HCT116 (cell line): ENCODE measurements around the gene NFIL3. TPM values are rescaled to one million over a fixed set of nuclear protein-coding genes. Genes with fewer than 3 reads are reported as not detected.
A peak's percentile ranks its signal among the peaks of the same experiment; 100 is the strongest.

Source experiments
- ATAC-seq: fragments of 200-7000 bp; cut with Tn5 transposase; 2 replicates; pipeline ENCODE4 v1.9.1; 2020; ENCODE audit warnings: mild to moderate bottlenecking, moderate library complexity
- BruUV-seq: library from RNA; stranded (reverse); fragments of 400-500 nt; replicated peaks from 2 replicates; lab custom pipeline; 2021; lab: Mats Ljungman, UMichigan
- CTCF ChIA-PET: fragments of 300-600 bp; sonication (Branson Sonifier 250); formaldehyde crosslinking; loops from one replicate; lab custom pipeline; 2021; ENCODE audit warnings: antibody characterized with exemption; lab: Charles Lee
- POLR2A ChIA-PET: fragments of 300-600, 350-600 bp; sonication (Branson Sonifier 250); formaldehyde crosslinking; loops from one replicate; lab custom pipeline; 2021; ENCODE audit warnings: antibody characterized with exemption; lab: Charles Lee
- RAD21 ChIA-PET, 2 experiments: fragments of 300-600 bp; sonication (Branson Sonifier 250); formaldehyde crosslinking; loops; one replicate each; lab custom pipeline; 2023; ENCODE audit warnings: low total read pairs in 2 of 2; ENCODE audit not compliant: uncharacterized antibody in 2 of 2, unreplicated experiment in 2 of 2, low non-redundant PET in 1 of 2; lab: Charles Lee
- DNase-seq: peaks from one replicate; pipeline ENCODE4 v3.0.0-alpha.2; 2010; ENCODE audit warnings: low read depth, low spot score
- H2AFZ ChIP-seq: fragments of 200-600 bp; shearing (Covaris generic), sonication (generic); 2 replicates; pipeline ENCODE4 v1.6.1; 2017; ENCODE audit warnings: low read depth, mixed run types, mixed read lengths, antibody characterized with exemption, low read length; ENCODE audit not compliant: poor library complexity, severe bottlenecking
- H3K27ac ChIP-seq: 2 replicates; pipeline ENCODE4 v1.5.1; 2012; ENCODE audit warnings: low read depth, low read length
- H3K27me3 ChIP-seq: fragments of 200-600 bp; sonication (generic); 2 replicates; pipeline ENCODE4 v1.6.1; 2016; ENCODE audit warnings: mixed run types, low read length, mixed read lengths; ENCODE audit not compliant: insufficient read depth
- H3K36me3 ChIP-seq, 2 experiments: fragments of 200-500 bp in 1 of 2; fragments of 200-600 bp in 1 of 2; sonication (Bioruptor generic) in 1 of 2; sonication (generic) in 1 of 2; 2 replicates each; pipeline versions ENCODE4 v1.5.1 to v1.6.1; 2014 to 2016; ENCODE audit warnings: low read length in 2 of 2, inconsistent platforms in 1 of 2, mixed read lengths in 1 of 2, mixed run types in 1 of 2; ENCODE audit not compliant: insufficient read depth in 2 of 2, control insufficient read depth in 1 of 2
- H3K4me1 ChIP-seq, 2 experiments: fragments of 200-600 bp in 1 of 2; sonication (generic) in 1 of 2; 2 replicates each; pipeline versions ENCODE4 v1.5.1 to v1.6.1; 2012 to 2017; ENCODE audit warnings: low read length in 2 of 2, inconsistent platforms in 1 of 2, mild to moderate bottlenecking in 1 of 2, mixed read lengths in 1 of 2, mixed run types in 1 of 2, moderate library complexity in 1 of 2; ENCODE audit not compliant: insufficient read depth in 2 of 2, control insufficient read depth in 1 of 2
- H3K4me2 ChIP-seq: fragments of 200-600 bp; sonication (generic); 2 replicates; pipeline ENCODE4 v1.6.1; 2017; ENCODE audit warnings: mixed run types, low read length, mixed read lengths
- H3K4me3 ChIP-seq, 2 experiments: fragments of 200-600 bp in 1 of 2; sonication (generic) in 1 of 2; replicated peaks in 1 of 2; 2 replicates each; pipeline ENCODE4 v1.5.1; 2011 to 2016; ENCODE audit warnings: low read length in 2 of 2, control low read depth in 1 of 2, low read depth in 1 of 2, mild to moderate bottlenecking in 1 of 2, mixed read lengths in 1 of 2, mixed run types in 1 of 2
- H3K79me2 ChIP-seq: fragments of 200-600 bp; sonication (generic); 2 replicates; pipeline ENCODE4 v1.6.1; 2017; ENCODE audit warnings: mild to moderate bottlenecking, mixed run types, low read length, moderate library complexity, mixed read lengths; ENCODE audit not compliant: insufficient read depth
- H3K9ac ChIP-seq: fragments of 200-600 bp; sonication (generic); 2 replicates; pipeline ENCODE4 v1.6.1; 2016; ENCODE audit warnings: low read length, mixed read lengths
- H3K9me2 ChIP-seq: fragments of 200-600 bp; sonication (generic), shearing (Covaris generic); 2 replicates; pipeline ENCODE4 v1.6.1; 2017; ENCODE audit warnings: mixed run types, mild to moderate bottlenecking, moderate library complexity; ENCODE audit not compliant: insufficient read depth
- H3K9me3 ChIP-seq, 2 experiments: fragments of 200-500 bp in 1 of 2; fragments of 200-600 bp in 1 of 2; sonication (Bioruptor generic) in 1 of 2; sonication (generic) in 1 of 2; 2 replicates each; pipeline ENCODE4 v1.6.1; 2014 to 2017; ENCODE audit warnings: low read length in 2 of 2, mixed read lengths in 2 of 2, inconsistent platforms in 1 of 2, low read depth in 1 of 2, mild to moderate bottlenecking in 1 of 2, mixed run types in 1 of 2, moderate library complexity in 1 of 2; ENCODE audit not compliant: control insufficient read depth in 1 of 2, insufficient read depth in 1 of 2
- H4K20me1 ChIP-seq: fragments of 200-600 bp; sonication (generic), shearing (Covaris generic); 2 replicates; pipeline ENCODE4 v1.6.1; 2017; ENCODE audit warnings: mixed run types, mild to moderate bottlenecking, moderate library complexity; ENCODE audit not compliant: insufficient read depth
- CTCF ChIP-seq, 3 experiments: fragments of 200-600 bp in 1 of 3; sonication (generic) in 1 of 3; IDR thresholded peaks in 2 of 3; conservative IDR thresholded peaks in 1 of 3; 2 replicates each; pipeline ENCODE4 v1.5.1; 2012 to 2017; ENCODE audit warnings: low read depth in 2 of 3, low read length in 2 of 3, antibody characterized with exemption in 1 of 3, borderline replicate concordance in 1 of 3, control low read depth in 1 of 3, mild to moderate bottlenecking in 1 of 3, mixed read lengths in 1 of 3, mixed run types in 1 of 3, moderate library complexity in 1 of 3; ENCODE audit not compliant: insufficient read depth in 1 of 3
- EZH2phosphoT487 ChIP-seq: fragments of 200-600 bp; IDR thresholded peaks from 2 replicates; pipeline ENCODE4 v1.6.1; 2018; ENCODE audit warnings: antibody characterized with exemption, borderline replicate concordance
- FOSL1 ChIP-seq: IDR thresholded peaks from 2 replicates; pipeline ENCODE4 v1.6.1; 2012; ENCODE audit warnings: low read depth
- SP1 ChIP-seq: IDR thresholded peaks from 2 replicates; pipeline ENCODE4 v1.6.1; 2012; ENCODE audit warnings: low read depth
- YY1 ChIP-seq: IDR thresholded peaks from 2 replicates; pipeline ENCODE4 v1.6.1; 2011; ENCODE audit warnings: low read length, low read depth, moderate library complexity, mild to moderate bottlenecking; ENCODE audit not compliant: insufficient replicate concordance; ENCODE audit errors: extremely low read depth
- intact Hi-C: fragments of 100-400 bp; cut with micrococcal nuclease; formaldehyde crosslinking; loops from 2 replicates; pipeline ENCODE4 v1.10.0; 2022
- total RNA-seq: library from RNA; stranded (reverse); gene quantifications from one replicate; pipeline ENCODE4 v1.2.1, GENCODE V29; 2021; ENCODE audit not compliant: unreplicated experiment

Gene NFIL3
- total RNA-seq, 1 experiment from 2014 or later, result 38.0 TPM

- H3K27me3 ChIP-seq, result no peaks in the 10 kb centered on the region
- H3K4me2 ChIP-seq, result peak overlapping the region; percentile 94
- intact Hi-C loops, result loop anchor here (5.0 kb wide), 2 partner anchors 227 to 258 kb away; no protein-coding TSS in a partner anchor
- H4K20me1 ChIP-seq, result peaks cover 5% of the 10 kb centered on the region; the same call in 1 of the 2 replicates
- H3K9ac ChIP-seq, result peak overlapping the region; percentile 84
- ChIA-PET RAD21 (interaction anchor here in 1 of 2 experiments (0.6 to 2.2 kb wide), 3 partner anchors 387 to 509 kb away, joined by 3 to 20 read pairs (median 4); no protein-coding TSS in a partner anchor), CTCF (interaction anchor here (1.2 to 5.6 kb wide), 4 partner anchors 9 to 508 kb away, joined by 3 to 62 read pairs (median 7); no protein-coding TSS in a partner anchor), POLR2A (interaction anchor here (0.6 to 1.2 kb wide), 5 partner anchors 144 to 427 kb away, joined by 3 to 5 read pairs (median 3); no protein-coding TSS in a partner anchor)
- no peak for DNase-seq
- no peaks in the 10 kb centered on the region for H3K36me3 ChIP-seq
- no peak overlapping the region for H2AFZ ChIP-seq
- no peaks in the 10 kb centered on the region for H3K9me2 ChIP-seq
- BruUV-seq, result TSS peak; percentile 76
- H3K4me3 ChIP-seq, result peak overlapping the region; percentile 65 to 74
- H3K27ac ChIP-seq, result peak overlapping the region; percentile 88
- peak; percentile 21 for ATAC-seq
- TF ChIP-seq CTCF (IDR thresholded peaks at IDR 0.05 in 2 of 3, conservative IDR thresholded peaks at IDR 0.05 in 1 of 3; ENCODE audit: borderline replicate concordance in 1 of 3, insufficient read depth in 1 of 3, low read depth in 2 of 3, low read length in 2 of 3), result peak in 1 of 3 experiments; percentile 5; a peak in 1 of 6 replicates
- no peak for TF ChIP-seq FOSL1
- peak; percentile 1 for TF ChIP-seq YY1
- TF ChIP-seq SP1, result no peak
- no peak for TF ChIP-seq EZH2phosphoT487
- H3K9me3 ChIP-seq, result no peaks in the 10 kb centered on the region
- H3K4me1 ChIP-seq, result peaks cover 45 to 63% of the 10 kb centered on the region in 2 experiments
- H3K79me2 ChIP-seq, result peaks cover 35% of the 10 kb centered on the region
Measured at GRCh38 chr9:91424403-91425176, 958 bp upstream of the NFIL3 start.
